Parathyroid adenoma (tissue), 2 donors: Measurements from ENCODE around the gene PSMA5.
A peak's percentile ranks its signal among the peaks of the same experiment; 100 is the strongest.

ENCODE experiments used
- H2AFZ ChIP-seq: fragments of 300-600 bp; sonication (generic); one replicate; pipeline ENCODE4 v1.7.0; 2017; ENCODE audit warnings: antibody characterized with exemption, mild to moderate bottlenecking
- H3K27ac ChIP-seq: fragments of 300-600 bp; sonication (generic); one replicate; pipeline ENCODE4 v1.7.0; 2017
- H3K27me3 ChIP-seq: fragments of 300-600 bp; sonication (generic); one replicate; pipeline ENCODE4 v1.7.0; 2017; ENCODE audit warnings: low read length; ENCODE audit not compliant: control insufficient read depth, insufficient read depth
- H3K36me3 ChIP-seq: fragments of 300-600 bp; sonication (generic); one replicate; pipeline ENCODE4 v1.7.0; 2017; ENCODE audit warnings: low read length; ENCODE audit not compliant: control insufficient read depth, insufficient read depth
- H3K4me1 ChIP-seq: fragments of 300-600 bp; sonication (generic); one replicate; pipeline ENCODE4 v1.7.0; 2017; ENCODE audit warnings: control low read depth
- H3K4me2 ChIP-seq: fragments of 300-600 bp; sonication (generic); one replicate; pipeline ENCODE4 v1.7.0; 2017; ENCODE audit warnings: low read length
- H3K4me3 ChIP-seq: fragments of 300-600 bp; sonication (generic); one replicate; pipeline ENCODE4 v1.7.0; 2017; ENCODE audit warnings: low read depth, low read length
- H3K79me2 ChIP-seq: fragments of 300-600 bp; sonication (generic); one replicate; pipeline ENCODE4 v1.7.0; 2017; ENCODE audit warnings: control low read depth
- H3K9ac ChIP-seq: fragments of 300-600 bp; sonication (generic); one replicate; pipeline ENCODE4 v1.7.0; 2017; ENCODE audit warnings: mild to moderate bottlenecking
- H3K9me3 ChIP-seq: fragments of 300-600 bp; sonication (generic); one replicate; pipeline ENCODE4 v1.7.0; 2017; ENCODE audit warnings: low read length; ENCODE audit not compliant: control insufficient read depth
- CTCF ChIP-seq: fragments of 300-600 bp; sonication (generic); IDR thresholded peaks from one replicate; pipeline ENCODE4 v1.7.0; 2017; ENCODE audit warnings: antibody characterized with exemption, mild to moderate bottlenecking
- donor health status: primary hyperparathyroidism.

Gene PSMA5

GRCh38 chr1:109392788-109393616 lies 33.2 kb downstream of the PSMA5 start:
- Histone ChIP-seq H3K9me3 (no peaks in the 10 kb centered on the region), H3K9ac (no peak overlapping the region), H3K4me3 (no peak overlapping the region)

GRCh38 chr1:109392037-109392787 lies 34.0 kb downstream of the PSMA5 start:
- peak overlapping the region; percentile 82 for H3K27ac ChIP-seq
- H3K9me3 ChIP-seq: no peaks in the 10 kb centered on the region
- no peaks in the 10 kb centered on the region for H3K36me3 ChIP-seq
- TF ChIP-seq CTCF: no peak
- H3K79me2 ChIP-seq: peaks cover 2% of the 10 kb centered on the region
- H2AFZ ChIP-seq: peak overlapping the region; percentile 72
- H3K4me2 ChIP-seq: peak overlapping the region; percentile 29
- H3K4me3 ChIP-seq: no peak overlapping the region
- no peak overlapping the region for H3K9ac ChIP-seq
- peaks cover 5% of the 10 kb centered on the region for H3K4me1 ChIP-seq
- no peaks in the 10 kb centered on the region for H3K27me3 ChIP-seq

More at GRCh38 chr1:109392788-109393616, 33.2 kb downstream of the PSMA5 start:
- H3K4me2 ChIP-seq: peak overlapping the region; percentile 29
- peaks cover 5% of the 10 kb centered on the region for H3K4me1 ChIP-seq
- H3K27ac ChIP-seq: peak overlapping the region; percentile 82
- no peak for TF ChIP-seq CTCF
- no peaks in the 10 kb centered on the region for H3K36me3 ChIP-seq
- H3K27me3 ChIP-seq: no peaks in the 10 kb centered on the region
- peak overlapping the region; percentile 72 for H2AFZ ChIP-seq
- H3K79me2 ChIP-seq: peaks cover 2% of the 10 kb centered on the region

GRCh38 chr1:109391626-109392025 lies 34.6 kb downstream of the PSMA5 start:
- Histone ChIP-seq H3K79me2 (peaks cover 2% of the 10 kb centered on the region), H3K4me3 (no peak overlapping the region), H3K9me3 (no peaks in the 10 kb centered on the region), H3K27me3 (no peaks in the 10 kb centered on the region), H3K9ac (no peak overlapping the region), H3K27ac (peak overlapping the region; percentile 82), H3K4me2 (no peak overlapping the region), H2AFZ (no peak overlapping the region), H3K4me1 (peaks cover 5% of the 10 kb centered on the region), H3K36me3 (no peaks in the 10 kb centered on the region)
- TF ChIP-seq CTCF: no peak

GRCh38 chr1:109391157-109391556 lies 35.1 kb downstream of the PSMA5 start:
- Histone ChIP-seq H2AFZ (no peak overlapping the region), H3K4me3 (no peak overlapping the region), H3K4me2 (no peak overlapping the region), H3K79me2 (peaks cover 3% of the 10 kb centered on the region), H3K36me3 (no peaks in the 10 kb centered on the region), H3K9me3 (no peaks in the 10 kb centered on the region), H3K27me3 (no peaks in the 10 kb centered on the region), H3K4me1 (peaks cover 5% of the 10 kb centered on the region), H3K27ac (peak overlapping the region; percentile 82), H3K9ac (no peak overlapping the region)
- no peak for TF ChIP-seq CTCF
